GM12878 (cell line): ENCODE data around the gene TNFRSF8. TPM values are rescaled to one million over a fixed set of nuclear protein-coding genes. Genes with fewer than 3 reads are reported as not detected.

ENCODE experiments used
- ATAC-seq: fragments of 200-7000 bp; cut with Tn5 transposase; 3 replicates; pipeline ENCODE4 v1.9.1; 2020; ENCODE audit warnings: mild to moderate bottlenecking, moderate library complexity
- BruUV-seq: library from RNA; stranded (reverse); fragments of 400-500 nt; replicated peaks from 2 replicates; lab custom pipeline; 2021; lab: Mats Ljungman, UMichigan
- CTCF ChIA-PET: fragments of 300-600 bp; sonication (Branson Sonifier 250); formaldehyde crosslinking; extraction: SDS; loops from one replicate; lab custom pipeline; 2021; ENCODE audit warnings: inconsistent platforms; lab: Yijun Ruan, JAX
- POLR2A ChIA-PET: fragments of 350-600 bp; formaldehyde crosslinking; extraction: SDS; loops from one replicate; lab custom pipeline; 2021; ENCODE audit warnings: inconsistent platforms; lab: Charles Lee
- RAD21 ChIA-PET: fragments of 300-600 bp; sonication (Branson Sonifier 250); formaldehyde crosslinking; loops from one replicate; lab custom pipeline; 2023; ENCODE audit warnings: antibody characterized with exemption; ENCODE audit not compliant: unreplicated experiment; lab: Charles Lee
- SMC1A ChIA-PET: fragments of 300-600 bp; sonication (Branson Sonifier 250); formaldehyde crosslinking; loops from one replicate; lab custom pipeline; 2023; ENCODE audit not compliant: unreplicated experiment, uncharacterized antibody; lab: Charles Lee
- DNase-seq: peaks from one replicate; pipeline ENCODE4 v3.0.0-alpha.2; 2011; ENCODE audit warnings: low read depth, low spot score
- FAIRE-seq: peaks from 3 replicates; lab custom pipeline; 2011; peaks lifted over from hg19 to GRCh38; lab: Jason Lieb, UNC
- H2AFZ ChIP-seq: 2 replicates; pipeline ENCODE4 v1.6.0; 2011; ENCODE audit warnings: low read depth, low read length, control low read depth; ENCODE audit not compliant: control insufficient read depth
- H3K27ac ChIP-seq: 2 replicates; pipeline ENCODE4 v1.5.1; 2011; ENCODE audit warnings: control low read depth; ENCODE audit not compliant: control insufficient read depth, insufficient read depth
- H3K27me3 ChIP-seq, 2 experiments: replicated peaks in 1 of 2; 2 replicates each; pipeline versions ENCODE4 v1.6.0 to v1.6.1; 2011; ENCODE audit warnings: low read length in 1 of 2; ENCODE audit not compliant: control insufficient read depth in 2 of 2, insufficient read depth in 2 of 2
- H3K36me3 ChIP-seq, 2 experiments: 2 replicates each; pipeline ENCODE4 v1.5.1; 2011; ENCODE audit warnings: low read length in 1 of 2; ENCODE audit not compliant: control insufficient read depth in 2 of 2, insufficient read depth in 2 of 2
- H3K4me1 ChIP-seq: 2 replicates; pipeline ENCODE4 v1.6.1; 2011; ENCODE audit warnings: mild to moderate bottlenecking, low read length, moderate library complexity, mixed read lengths; ENCODE audit not compliant: control insufficient read depth, insufficient read depth
- H3K4me2 ChIP-seq: 2 replicates; pipeline ENCODE4 v1.6.0; 2011; ENCODE audit warnings: control low read depth; ENCODE audit not compliant: control insufficient read depth, insufficient read depth
- H3K4me3 ChIP-seq: fragments of 200-600 bp; sonication (generic); 2 replicates; pipeline ENCODE4 v1.5.1; 2016
- H3K79me2 ChIP-seq: 2 replicates; pipeline ENCODE4 v1.6.0; 2011; ENCODE audit warnings: low read length; ENCODE audit not compliant: control insufficient read depth, insufficient read depth
- H3K9ac ChIP-seq: 2 replicates; pipeline ENCODE4 v1.8.0; 2011; ENCODE audit warnings: low read length, control low read depth, mixed read lengths; ENCODE audit not compliant: control insufficient read depth, insufficient read depth
- H3K9me3 ChIP-seq: replicated peaks from 3 replicates; pipeline ENCODE4 v1.5.1; 2011; ENCODE audit warnings: mild to moderate bottlenecking, low read length; ENCODE audit not compliant: control insufficient read depth, insufficient read depth
- H4K20me1 ChIP-seq: 2 replicates; pipeline ENCODE4 v1.6.0; 2011; ENCODE audit not compliant: control insufficient read depth, insufficient read depth
- CBFB ChIP-seq: IDR thresholded peaks from 2 replicates; pipeline ENCODE4 v1.6.1; 2016; ENCODE audit warnings: antibody characterized with exemption, low read depth
- CBX3 ChIP-seq: fragments of 200-600 bp; sonication (generic); IDR thresholded peaks from 2 replicates; pipeline ENCODE4 v1.6.1; 2016; ENCODE audit warnings: low read depth, borderline replicate concordance
- CBX5 ChIP-seq: sonication (generic); IDR thresholded peaks from 2 replicates; pipeline ENCODE4 v1.6.1; 2016; ENCODE audit warnings: low read depth, moderate library complexity, mild to moderate bottlenecking, inconsistent platforms
- CHD4 ChIP-seq: fragments of 200-600 bp; sonication (generic); IDR thresholded peaks from 2 replicates; pipeline ENCODE4 v1.6.1; 2016; ENCODE audit warnings: mild to moderate bottlenecking
- EGR1 ChIP-seq, 2 experiments: IDR thresholded peaks; 1 replicate in 1 of 2; 2 replicates in 1 of 2; pipeline ENCODE4 v1.6.1; 2011 to 2012; ENCODE audit warnings: low read depth in 2 of 2, low read length in 2 of 2, borderline replicate concordance in 1 of 2, mild to moderate bottlenecking in 1 of 2, moderate library complexity in 1 of 2
- FOXK2 ChIP-seq: fragments of 450-650 bp; IDR thresholded peaks from 2 replicates; pipeline ENCODE4 v1.6.1; 2017; ENCODE audit warnings: mild to moderate bottlenecking, moderate library complexity
- IRF4 ChIP-seq: IDR thresholded peaks from 2 replicates; pipeline ENCODE4 v1.6.1; 2011; ENCODE audit warnings: low read depth, low read length
- KLF5 ChIP-seq: fragments of 450-650 bp; IDR thresholded peaks from 2 replicates; pipeline ENCODE4 v1.6.1; 2014; ENCODE audit warnings: mild to moderate bottlenecking; ENCODE audit not compliant: partially characterized antibody
- NFIC ChIP-seq: IDR thresholded peaks from 2 replicates; pipeline ENCODE4 v1.6.1; 2012; ENCODE audit warnings: low read depth, mild to moderate bottlenecking, inconsistent platforms, low read length, moderate library complexity
- NR2F1 ChIP-seq: fragments of 450-650 bp; conservative IDR thresholded peaks from 2 replicates; pipeline ENCODE4 v1.6.1; 2017; ENCODE audit warnings: mild to moderate bottlenecking
- PAX5 ChIP-seq: IDR thresholded peaks from 2 replicates; pipeline ENCODE4 v1.6.1; 2011; ENCODE audit warnings: low read depth, low read length, borderline replicate concordance
- PAX8 ChIP-seq: fragments of 450-650 bp; IDR thresholded peaks from 2 replicates; pipeline ENCODE4 v1.6.1; 2017; ENCODE audit warnings: mild to moderate bottlenecking, moderate library complexity
- PBX3 ChIP-seq: IDR thresholded peaks from 2 replicates; pipeline ENCODE4 v1.6.1; 2011; ENCODE audit warnings: mild to moderate bottlenecking, low read depth, low read length, moderate library complexity; ENCODE audit not compliant: insufficient replicate concordance
- RB1 ChIP-seq: fragments of 450-650 bp; formaldehyde crosslinking; IDR thresholded peaks from 2 replicates; pipeline ENCODE4 v1.6.1; 2017; ENCODE audit warnings: mild to moderate bottlenecking, borderline replicate concordance
- SPI1 ChIP-seq: IDR thresholded peaks from 2 replicates; pipeline ENCODE4 v1.6.1; 2011; ENCODE audit warnings: low read depth, mild to moderate bottlenecking, low read length, moderate library complexity, borderline replicate concordance; ENCODE audit not compliant: insufficient read depth
- WGBS: methylation state at CpG from one replicate; pipeline ENCODE4 v1.1.6; 2016; ENCODE audit warnings: low lambda C conversion rate; ENCODE audit not compliant: insufficient replicate concordance, insufficient coverage; ENCODE audit errors: missing lambda C conversion rate; 5-methylcytosine and 5-hydroxymethylcytosine counted together
- in situ Hi-C: fragments of 300-500 bp; cut with MboI; formaldehyde crosslinking; loops from 9 replicates; pipeline ENCODE4 v1.14.3; 2018; ENCODE audit warnings: mixed read lengths
- intact Hi-C: fragments of 100-400 bp; cut with micrococcal nuclease; formaldehyde crosslinking; loops from one replicate; pipeline ENCODE4 v1.14.2; 2022; ENCODE audit not compliant: unreplicated experiment
- polyA plus RNA-seq, 11 experiments: library from polyadenylated mRNA; depleted of rRNA in 4 of 11; unstranded in 6 of 11; stranded (reverse) in 5 of 11; fragments of >200 nt; fragmentation: Nextera tagmentation in 4 of 11; fragmentation: Illumina TruSeq in 1 of 11; extraction: Ambion mirVana in 4 of 11; extraction: Trizol in 1 of 11; gene quantifications; 1 replicate in 1 of 11; 2 replicates in 10 of 11; pipeline versions ENCODE4 v1.2.1 to v1.2.3, GENCODE V29; 2011 to 2016; ENCODE audit warnings: inconsistent platforms in 2 of 11, missing spikeins in 2 of 11, low read depth in 1 of 11
- total RNA-seq, 4 experiments: library from RNA; depleted of rRNA in 3 of 4; stranded (reverse); fragments of >200 nt in 3 of 4; fragmentation: Illumina TruSeq in 1 of 4; extraction: Trizol in 1 of 4; gene quantifications; 2 replicates each; pipeline versions ENCODE4 v1.2.1 to v1.2.3, GENCODE V29; 2013 to 2021
- TF ChIP-seq, protein P1 (sequence below): fragments of 150-350 bp; IDR thresholded peaks from 2 replicates; pipeline ENCODE4 v1.6.1; 2014; ENCODE audit warnings: mild to moderate bottlenecking, low read depth, low read length
- TF ChIP-seq, protein P2 (sequence below): fragments of 450-650 bp; IDR thresholded peaks from 2 replicates; pipeline ENCODE4 v1.6.1; 2017; ENCODE audit warnings: mild to moderate bottlenecking, moderate library complexity

The TNFRSF8 gene
- total and polyA plus RNA-seq, 10 of the 15 experiments (the other 5 are each of a cell fraction or from before 2014, with no cell fraction given): 9.8 to 114 (median 58.8) TPM

GRCh38 chr1:12059722-12060464 lies 3.2 kb upstream of the TNFRSF8 start:
- Histone ChIP-seq H3K9ac (peak overlapping the region; percentile 49), H4K20me1 (no peaks in the 10 kb centered on the region), H3K36me3 (no peaks in the 10 kb centered on the region), H3K4me3 (peak overlapping the region; percentile 36; the same call in 1 of the 2 replicates), H3K4me1 (peaks cover 56% of the 10 kb centered on the region), H3K79me2 (peaks cover 29% of the 10 kb centered on the region), H3K27me3 (no peaks in the 10 kb centered on the region), H3K27ac (peak overlapping the region; percentile 62), H2AFZ (no peak overlapping the region), H3K4me2 (peak overlapping the region; percentile 81), H3K9me3 (peaks cover 2% of the 10 kb centered on the region; the same call in 2 of the 3 replicates)
- ChIA-PET SMC1A (interaction anchor here (0.7 to 8.2 kb wide), 7 partner anchors 9 to 348 kb away, joined by 3 to 68 read pairs (median 5); no protein-coding TSS in a partner anchor), CTCF (interaction anchor here (1.4 to 3.6 kb wide), 5 partner anchors 7 to 19 kb away, joined by 4 to 16 read pairs (median 5); no protein-coding TSS in a partner anchor), POLR2A (interaction anchor here (0.5 to 11.1 kb wide), 11 partner anchors 7 to 103 kb away, joined by 3 to 134 read pairs (median 3); partner anchors contain the start of gene MIIP), RAD21 (interaction anchor here (0.7 to 5.7 kb wide), 9 partner anchors 8 to 41 kb away, joined by 3 to 34 read pairs (median 8); partner anchors contain the start of gene MIIP)
- FAIRE-seq (no peak), ATAC-seq (peak; percentile 64), DNase-seq (no peak)
- intact Hi-C loops: loop anchor here (1.0 kb wide), 2 partner anchors 8 to 13 kb away; no protein-coding TSS in a partner anchor
- BruUV-seq: no TSS peak
- in situ Hi-C loops: loop anchor here (25.0 kb wide), 1 partner anchor 1652 kb away; the partner anchor contains the start of gene PRDM2
- 7% methylated on average over 7 of the region's 7 CpGs for WGBS
- TF ChIP-seq PBX3: no peak
- no peak for TF ChIP-seq CBFB
- TF ChIP-seq FOXK2: no peak
- TF ChIP-seq CHD4: no peak
- no peak for TF ChIP-seq PAX5
- peak in 1 of 2 experiments; percentile 35; a peak in 2 of 3 replicates for TF ChIP-seq EGR1 (IDR thresholded peaks at IDR 0.05; ENCODE audit: borderline replicate concordance in 1 of 2, low read depth in 2 of 2, low read length in 2 of 2)
- no peak for TF ChIP-seq CBX5
- TF ChIP-seq, protein P1, sequence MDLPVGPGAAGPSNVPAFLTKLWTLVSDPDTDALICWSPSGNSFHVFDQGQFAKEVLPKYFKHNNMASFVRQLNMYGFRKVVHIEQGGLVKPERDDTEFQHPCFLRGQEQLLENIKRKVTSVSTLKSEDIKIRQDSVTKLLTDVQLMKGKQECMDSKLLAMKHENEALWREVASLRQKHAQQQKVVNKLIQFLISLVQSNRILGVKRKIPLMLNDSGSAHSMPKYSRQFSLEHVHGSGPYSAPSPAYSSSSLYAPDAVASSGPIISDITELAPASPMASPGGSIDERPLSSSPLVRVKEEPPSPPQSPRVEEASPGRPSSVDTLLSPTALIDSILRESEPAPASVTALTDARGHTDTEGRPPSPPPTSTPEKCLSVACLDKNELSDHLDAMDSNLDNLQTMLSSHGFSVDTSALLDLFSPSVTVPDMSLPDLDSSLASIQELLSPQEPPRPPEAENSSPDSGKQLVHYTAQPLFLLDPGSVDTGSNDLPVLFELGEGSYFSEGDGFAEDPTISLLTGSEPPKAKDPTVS: no peak
- no peak for TF ChIP-seq KLF5
- no peak for TF ChIP-seq IRF4
- TF ChIP-seq NFIC: no peak
- TF ChIP-seq SPI1: no peak
- no peak for TF ChIP-seq PAX8
- TF ChIP-seq CBX3: no peak
- TF ChIP-seq, protein P2, sequence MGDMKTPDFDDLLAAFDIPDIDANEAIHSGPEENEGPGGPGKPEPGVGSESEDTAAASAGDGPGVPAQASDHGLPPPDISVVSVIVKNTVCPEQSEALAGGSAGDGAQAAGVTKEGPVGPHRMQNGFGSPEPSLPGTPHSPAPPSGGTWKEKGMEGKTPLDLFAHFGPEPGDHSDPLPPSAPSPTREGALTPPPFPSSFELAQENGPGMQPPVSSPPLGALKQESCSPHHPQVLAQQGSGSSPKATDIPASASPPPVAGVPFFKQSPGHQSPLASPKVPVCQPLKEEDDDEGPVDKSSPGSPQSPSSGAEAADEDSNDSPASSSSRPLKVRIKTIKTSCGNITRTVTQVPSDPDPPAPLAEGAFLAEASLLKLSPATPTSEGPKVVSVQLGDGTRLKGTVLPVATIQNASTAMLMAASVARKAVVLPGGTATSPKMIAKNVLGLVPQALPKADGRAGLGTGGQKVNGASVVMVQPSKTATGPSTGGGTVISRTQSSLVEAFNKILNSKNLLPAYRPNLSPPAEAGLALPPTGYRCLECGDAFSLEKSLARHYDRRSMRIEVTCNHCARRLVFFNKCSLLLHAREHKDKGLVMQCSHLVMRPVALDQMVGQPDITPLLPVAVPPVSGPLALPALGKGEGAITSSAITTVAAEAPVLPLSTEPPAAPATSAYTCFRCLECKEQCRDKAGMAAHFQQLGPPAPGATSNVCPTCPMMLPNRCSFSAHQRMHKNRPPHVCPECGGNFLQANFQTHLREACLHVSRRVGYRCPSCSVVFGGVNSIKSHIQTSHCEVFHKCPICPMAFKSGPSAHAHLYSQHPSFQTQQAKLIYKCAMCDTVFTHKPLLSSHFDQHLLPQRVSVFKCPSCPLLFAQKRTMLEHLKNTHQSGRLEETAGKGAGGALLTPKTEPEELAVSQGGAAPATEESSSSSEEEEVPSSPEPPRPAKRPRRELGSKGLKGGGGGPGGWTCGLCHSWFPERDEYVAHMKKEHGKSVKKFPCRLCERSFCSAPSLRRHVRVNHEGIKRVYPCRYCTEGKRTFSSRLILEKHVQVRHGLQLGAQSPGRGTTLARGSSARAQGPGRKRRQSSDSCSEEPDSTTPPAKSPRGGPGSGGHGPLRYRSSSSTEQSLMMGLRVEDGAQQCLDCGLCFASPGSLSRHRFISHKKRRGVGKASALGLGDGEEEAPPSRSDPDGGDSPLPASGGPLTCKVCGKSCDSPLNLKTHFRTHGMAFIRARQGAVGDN: 0 out of 2 replicates have a peak, but pooled peaks have one; percentile 17
- TF ChIP-seq NR2F1: peak; percentile 68
- peak; percentile 67; the same call in 1 of the 2 replicates for TF ChIP-seq RB1
